ENCODE measurements around the gene COA7.
"Not testable (repeated sequence)": the region's sequence is repeated elsewhere in the genome, so short reads cannot be mapped to it uniquely, and the experiment has no call there.

Gene COA7

GRCh38 chr1:52725903-52726264, 27.7 kb upstream of the COA7 start:
- Histone ChIP-seq H3K4me1 (ENCODE audit: insufficient read depth, low read length) (peaks cover 20% of the 10 kb centered on the region), H2AFZ (ENCODE audit: low read depth, low read length) (peak overlapping the region; percentile 87), H3K27me3 (ENCODE audit: insufficient read depth, low read length) (no peaks in the 10 kb centered on the region), H3K4me3 (ENCODE audit: low read length) (peak overlapping the region; percentile 96), H3K9me3 (ENCODE audit: low read length) (no peaks in the 10 kb centered on the region), H3K36me3 (ENCODE audit: insufficient read depth, low read length) (no peaks in the 10 kb centered on the region)

- H3K36me3 ChIP-seq (ENCODE audit: insufficient read depth, low read length) = no peaks in the 10 kb centered on the region
- H3K9me3 ChIP-seq (ENCODE audit: low read length) = no peaks in the 10 kb centered on the region
- peaks cover 16% of the 10 kb centered on the region for H3K4me1 ChIP-seq (ENCODE audit: insufficient read depth, low read length)
- no peak overlapping the region for H2AFZ ChIP-seq (ENCODE audit: low read depth, low read length)
- H3K27me3 ChIP-seq (ENCODE audit: insufficient read depth, low read length) = no peaks in the 10 kb centered on the region
- H3K4me3 ChIP-seq (ENCODE audit: low read length) = no peak overlapping the region
These were observed 25.1 kb upstream of the COA7 start for GRCh38 chr1:52723260-52723659.

GRCh38 chr1:52715296-52715695, 17.1 kb upstream of the COA7 start:
- not testable (repeated sequence) for H3K4me3 ChIP-seq (ENCODE audit: low read length); H3K4me1 ChIP-seq (ENCODE audit: insufficient read depth, low read length); H3K27me3 ChIP-seq (ENCODE audit: insufficient read depth, low read length); H3K36me3 ChIP-seq (ENCODE audit: insufficient read depth, low read length); H3K9me3 ChIP-seq (ENCODE audit: low read length); H2AFZ ChIP-seq (ENCODE audit: low read depth, low read length)

GRCh38 chr1:52713590-52713989, 15.4 kb upstream of the COA7 start:
- no peaks in the 10 kb centered on the region for H3K4me1 ChIP-seq (ENCODE audit: insufficient read depth, low read length)
- no peak overlapping the region for H3K4me3 ChIP-seq (ENCODE audit: low read length)
- H3K36me3 ChIP-seq (ENCODE audit: insufficient read depth, low read length) = no peaks in the 10 kb centered on the region
- H3K9me3 ChIP-seq (ENCODE audit: low read length) = no peaks in the 10 kb centered on the region
- H3K27me3 ChIP-seq (ENCODE audit: insufficient read depth, low read length) = peaks cover 4% of the 10 kb centered on the region
- H2AFZ ChIP-seq (ENCODE audit: low read depth, low read length) = no peak overlapping the region

GRCh38 chr1:52709016-52709415, 10.9 kb upstream of the COA7 start:
- Histone ChIP-seq H3K36me3 (ENCODE audit: insufficient read depth, low read length) (no peaks in the 10 kb centered on the region), H3K27me3 (ENCODE audit: insufficient read depth, low read length) (peaks cover 5% of the 10 kb centered on the region), H3K9me3 (ENCODE audit: low read length) (no peaks in the 10 kb centered on the region), H2AFZ (ENCODE audit: low read depth, low read length) (no peak overlapping the region), H3K4me3 (ENCODE audit: low read length) (no peak overlapping the region), H3K4me1 (ENCODE audit: insufficient read depth, low read length) (no peaks in the 10 kb centered on the region)

- H3K9me3 ChIP-seq (ENCODE audit: low read length) = no peaks in the 10 kb centered on the region
- no peak overlapping the region for H2AFZ ChIP-seq (ENCODE audit: low read depth, low read length)
- H3K27me3 ChIP-seq (ENCODE audit: insufficient read depth, low read length) = peaks cover 5% of the 10 kb centered on the region
- peaks cover 3% of the 10 kb centered on the region for H3K4me1 ChIP-seq (ENCODE audit: insufficient read depth, low read length)
- H3K36me3 ChIP-seq (ENCODE audit: insufficient read depth, low read length) = no peaks in the 10 kb centered on the region
- H3K4me3 ChIP-seq (ENCODE audit: low read length) = no peak overlapping the region
These were observed 9.9 kb upstream of the COA7 start for GRCh38 chr1:52707927-52708655.

GRCh38 chr1:52706941-52707926, 9.1 kb upstream of the COA7 start:
- H3K27me3 ChIP-seq (ENCODE audit: insufficient read depth, low read length) = peaks cover 5% of the 10 kb centered on the region
- H2AFZ ChIP-seq (ENCODE audit: low read depth, low read length) = no peak overlapping the region
- H3K4me3 ChIP-seq (ENCODE audit: low read length) = no peak overlapping the region
- no peaks in the 10 kb centered on the region for H3K9me3 ChIP-seq (ENCODE audit: low read length)
- peaks cover 3% of the 10 kb centered on the region for H3K4me1 ChIP-seq (ENCODE audit: insufficient read depth, low read length)
- H3K36me3 ChIP-seq (ENCODE audit: insufficient read depth, low read length) = no peaks in the 10 kb centered on the region

GRCh38 chr1:52706136-52706670, 8.1 kb upstream of the COA7 start:
- Histone ChIP-seq H3K4me3 (ENCODE audit: low read length) (no peak overlapping the region), H3K36me3 (ENCODE audit: insufficient read depth, low read length) (no peaks in the 10 kb centered on the region), H2AFZ (ENCODE audit: low read depth, low read length) (no peak overlapping the region), H3K27me3 (ENCODE audit: insufficient read depth, low read length) (peaks cover 5% of the 10 kb centered on the region), H3K4me1 (ENCODE audit: insufficient read depth, low read length) (peaks cover 3% of the 10 kb centered on the region), H3K9me3 (ENCODE audit: low read length) (no peaks in the 10 kb centered on the region)

GRCh38 chr1:52702886-52703787, 5.0 kb upstream of the COA7 start:
- Histone ChIP-seq H2AFZ (ENCODE audit: low read depth, low read length) (peak overlapping the region; percentile 62), H3K36me3 (ENCODE audit: insufficient read depth, low read length) (no peaks in the 10 kb centered on the region), H3K4me1 (ENCODE audit: insufficient read depth, low read length) (peaks cover 5% of the 10 kb centered on the region), H3K4me3 (ENCODE audit: low read length) (peak overlapping the region; percentile 52), H3K27me3 (ENCODE audit: insufficient read depth, low read length) (peaks cover 5% of the 10 kb centered on the region), H3K9me3 (ENCODE audit: low read length) (no peaks in the 10 kb centered on the region)

- Histone ChIP-seq H3K4me1 (ENCODE audit: insufficient read depth, low read length) (peaks cover 2% of the 10 kb centered on the region), H3K4me3 (ENCODE audit: low read length) (no peak overlapping the region), H3K36me3 (ENCODE audit: insufficient read depth, low read length) (peaks cover 19% of the 10 kb centered on the region), H2AFZ (ENCODE audit: low read depth, low read length) (no peak overlapping the region), H3K27me3 (ENCODE audit: insufficient read depth, low read length) (no peaks in the 10 kb centered on the region), H3K9me3 (ENCODE audit: low read length) (peaks cover 2% of the 10 kb centered on the region)
These were observed 2.5 kb downstream of the COA7 start for GRCh38 chr1:52695627-52696026.

- H3K36me3 ChIP-seq (ENCODE audit: insufficient read depth, low read length) = peaks cover 26% of the 10 kb centered on the region
- peaks cover 2% of the 10 kb centered on the region for H3K9me3 ChIP-seq (ENCODE audit: low read length)
- peaks cover 2% of the 10 kb centered on the region for H3K4me1 ChIP-seq (ENCODE audit: insufficient read depth, low read length)
- no peak overlapping the region for H3K4me3 ChIP-seq (ENCODE audit: low read length)
- H3K27me3 ChIP-seq (ENCODE audit: insufficient read depth, low read length) = no peaks in the 10 kb centered on the region
- no peak overlapping the region for H2AFZ ChIP-seq (ENCODE audit: low read depth, low read length)
These were observed 4.3 kb downstream of the COA7 start for GRCh38 chr1:52693843-52694242.

GRCh38 chr1:52693351-52693750, 4.8 kb downstream of the COA7 start:
- H3K9me3 ChIP-seq (ENCODE audit: low read length); H3K27me3 ChIP-seq (ENCODE audit: insufficient read depth, low read length); H2AFZ ChIP-seq (ENCODE audit: low read depth, low read length); H3K4me1 ChIP-seq (ENCODE audit: insufficient read depth, low read length); H3K4me3 ChIP-seq (ENCODE audit: low read length): not testable (repeated sequence)
- H3K36me3 ChIP-seq (ENCODE audit: insufficient read depth, low read length) = peaks cover 30% of the 10 kb centered on the region

Data from neuron (in vitro differentiated cells).